ENCODE results near the gene BMAL2.

BMAL2 gene

GRCh38 chr12:27332714-27333402, at the start of gene BMAL2:
TSS of gene BMAL2 (plus strand) at chr12:27332836. CDS start at chr12:27333073, 237 bp downstream.
- DNase-seq (ENCODE audit: low spot score): no peak

GRCh38 chr12:27284021-27284420, 48.6 kb upstream of the BMAL2 start:
- DNase-seq (ENCODE audit: low spot score): no peak

- no peak for DNase-seq (ENCODE audit: low spot score)
Measured at GRCh38 chr12:27284751-27285150, 47.9 kb upstream of the BMAL2 start.

GRCh38 chr12:27285403-27285802, 47.2 kb upstream of the BMAL2 start:
- DNase-seq (ENCODE audit: low spot score): no peak

GRCh38 chr12:27289414-27289813, 43.2 kb upstream of the BMAL2 start:
- DNase-seq (ENCODE audit: low spot score): no peak

GRCh38 chr12:27290501-27291168, 42.0 kb upstream of the BMAL2 start:
- no peak for DNase-seq (ENCODE audit: low spot score)

GRCh38 chr12:27291862-27292261, 40.8 kb upstream of the BMAL2 start:
- no peak for DNase-seq (ENCODE audit: low spot score)

GRCh38 chr12:27292718-27293117, 39.9 kb upstream of the BMAL2 start:
- DNase-seq (ENCODE audit: low spot score): no peak

- DNase-seq (ENCODE audit: low spot score): no peak
Measured at GRCh38 chr12:27293463-27293862, 39.2 kb upstream of the BMAL2 start.

- DNase-seq (ENCODE audit: low spot score): no peak
Measured at GRCh38 chr12:27296674-27297073, 36.0 kb upstream of the BMAL2 start.

GRCh38 chr12:27297566-27297965, 35.1 kb upstream of the BMAL2 start:
- no peak for DNase-seq (ENCODE audit: low spot score)

- no peak for DNase-seq (ENCODE audit: low spot score)
Measured at GRCh38 chr12:27299102-27299501, 33.5 kb upstream of the BMAL2 start.

- no peak for DNase-seq (ENCODE audit: low spot score)
Measured at GRCh38 chr12:27300226-27300625, 32.4 kb upstream of the BMAL2 start.

- DNase-seq (ENCODE audit: low spot score): no peak
Measured at GRCh38 chr12:27303139-27304111, 29.2 kb upstream of the BMAL2 start.

GRCh38 chr12:27304856-27305255, 27.8 kb upstream of the BMAL2 start:
- no peak for DNase-seq (ENCODE audit: low spot score)

- peak; percentile 33 for DNase-seq (ENCODE audit: low spot score)
Measured at GRCh38 chr12:27305673-27306456, 26.8 kb upstream of the BMAL2 start.

- DNase-seq (ENCODE audit: low spot score): no peak
Measured at GRCh38 chr12:27309293-27309994, 23.2 kb upstream of the BMAL2 start.

- no peak for DNase-seq (ENCODE audit: low spot score)
Measured at GRCh38 chr12:27309995-27310315, 22.7 kb upstream of the BMAL2 start.

GRCh38 chr12:27316947-27317346, 15.7 kb upstream of the BMAL2 start:
- DNase-seq (ENCODE audit: low spot score): no peak

- no peak for DNase-seq (ENCODE audit: low spot score)
Measured at GRCh38 chr12:27319409-27319808, 13.2 kb upstream of the BMAL2 start.

GRCh38 chr12:27319848-27320247, 12.8 kb upstream of the BMAL2 start:
- DNase-seq (ENCODE audit: low spot score): no peak
